ENCODE data around the gene FAM89B.
A peak's percentile ranks its signal among the peaks of the same experiment; 100 is the strongest.

Gene FAM89B

DNA sequence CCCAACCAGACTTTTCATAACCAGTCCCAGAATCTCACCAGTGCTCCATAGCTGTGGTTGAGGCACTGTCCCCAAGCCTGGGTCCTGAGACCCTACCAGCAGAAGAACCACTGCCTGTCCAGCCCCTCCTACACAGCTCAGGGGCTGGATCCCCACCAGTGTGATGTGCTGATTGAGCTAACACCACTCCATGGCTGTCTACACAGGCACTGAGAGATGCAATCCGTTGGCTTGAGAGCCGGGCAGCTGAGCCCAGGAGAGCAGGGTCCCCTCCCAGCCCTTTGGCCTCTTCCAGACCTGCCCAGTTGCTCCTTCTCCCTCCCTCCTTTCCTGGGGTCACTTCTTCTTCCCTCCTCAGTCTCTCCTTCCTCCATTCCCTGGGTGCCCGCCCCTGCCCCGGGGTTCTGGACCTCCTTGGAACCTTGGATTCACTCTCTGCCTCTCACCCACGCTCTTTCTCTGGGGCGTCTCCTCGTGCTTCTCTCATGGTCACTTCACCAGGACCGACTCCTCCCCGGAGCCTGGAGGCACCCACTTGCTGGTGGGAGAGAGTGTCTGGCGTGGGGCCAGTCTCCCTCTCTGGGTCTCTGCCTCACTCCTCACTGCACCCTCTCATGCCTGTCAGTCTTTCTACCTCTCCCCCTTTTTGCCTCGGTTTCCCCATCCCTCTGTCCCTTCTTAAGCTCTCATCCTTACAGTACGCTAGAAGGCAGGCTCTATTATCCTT, 48.2 kb upstream of the FAM89B start:
- H3K23ac ChIP-seq (ENCODE audit: low read depth, low read length, poor library complexity), result no peak overlapping the region
- H3K27me3 ChIP-seq (ENCODE audit: control insufficient read depth in 3 of 3, insufficient read depth in 3 of 3, low read depth in 1 of 3, low read length in 3 of 3), result peaks cover 0 to 4% (median 0%) of the 10 kb centered on the region in 3 experiments
- WGBS, 2 donors (ENCODE audit: extremely low coverage in 2 of 2, insufficient read length in 2 of 2, insufficient replicate concordance in 1 of 2), result no CpG with 5 or more reads among the region's 12 CpGs
- no peak overlapping the region for H3K4ac ChIP-seq (ENCODE audit: low read length)
- peaks cover 11 to 25% of the 10 kb centered on the region in 2 donors for H3K4me1 ChIP-seq (ENCODE audit: control insufficient read depth in 2 of 2, insufficient read depth in 1 of 2, low read depth in 1 of 2, low read length in 2 of 2)
- H3K14ac ChIP-seq (ENCODE audit: low read length), result peak overlapping the region; percentile 31
- no peak overlapping the region for H2BK5ac ChIP-seq (ENCODE audit: low read length)
- peak overlapping the region; percentile 86 for H2AK5ac ChIP-seq (ENCODE audit: low read depth, low read length)
- H3K4me2 ChIP-seq (ENCODE audit: insufficient read depth, low read length, poor library complexity, severe bottlenecking), result peak overlapping the region; percentile 62
- H4K91ac ChIP-seq (ENCODE audit: low read depth, low read length, poor library complexity), result no peak overlapping the region
- H3K9ac ChIP-seq (ENCODE audit: low read depth, low read length, poor library complexity), result peak overlapping the region; percentile 30
- peak overlapping the region; percentile 78 for H2AFZ ChIP-seq (ENCODE audit: low read length)
- peaks cover 18% of the 10 kb centered on the region for H3K79me1 ChIP-seq (ENCODE audit: low read depth, low read length)
- no peak overlapping the region for H2BK120ac ChIP-seq (ENCODE audit: low read depth, low read length)
- peak overlapping the region; percentile 90 for H2BK15ac ChIP-seq (ENCODE audit: low read length)
- peaks cover 17 to 19% of the 10 kb centered on the region in 2 donors for H3K36me3 ChIP-seq (replicated peaks in 1 of 2; ENCODE audit: control insufficient read depth in 2 of 2, insufficient read depth in 2 of 2, low read length in 2 of 2)
- H4K8ac ChIP-seq (ENCODE audit: low read depth, low read length), result no peak overlapping the region
- peak overlapping the region; percentile 46 to 71 for H3K4me3 ChIP-seq (ENCODE audit: low read length in 2 of 2)
- H3K9me3 ChIP-seq (replicated peaks in 1 of 2; ENCODE audit: control insufficient read depth in 2 of 2, insufficient read depth in 1 of 2, low read depth in 1 of 2, low read length in 2 of 2), result peaks cover 0 to 3% of the 10 kb centered on the region in 2 donors
- peak overlapping the region; percentile 75 for H2BK12ac ChIP-seq (ENCODE audit: low read length)
- no peak overlapping the region for H3K27ac ChIP-seq (replicated peaks; ENCODE audit: low read length)
- H3K18ac ChIP-seq (ENCODE audit: low read length), result peak overlapping the region; percentile 89
- DNase-seq (ENCODE audit: low spot score), result no peak

DNA sequence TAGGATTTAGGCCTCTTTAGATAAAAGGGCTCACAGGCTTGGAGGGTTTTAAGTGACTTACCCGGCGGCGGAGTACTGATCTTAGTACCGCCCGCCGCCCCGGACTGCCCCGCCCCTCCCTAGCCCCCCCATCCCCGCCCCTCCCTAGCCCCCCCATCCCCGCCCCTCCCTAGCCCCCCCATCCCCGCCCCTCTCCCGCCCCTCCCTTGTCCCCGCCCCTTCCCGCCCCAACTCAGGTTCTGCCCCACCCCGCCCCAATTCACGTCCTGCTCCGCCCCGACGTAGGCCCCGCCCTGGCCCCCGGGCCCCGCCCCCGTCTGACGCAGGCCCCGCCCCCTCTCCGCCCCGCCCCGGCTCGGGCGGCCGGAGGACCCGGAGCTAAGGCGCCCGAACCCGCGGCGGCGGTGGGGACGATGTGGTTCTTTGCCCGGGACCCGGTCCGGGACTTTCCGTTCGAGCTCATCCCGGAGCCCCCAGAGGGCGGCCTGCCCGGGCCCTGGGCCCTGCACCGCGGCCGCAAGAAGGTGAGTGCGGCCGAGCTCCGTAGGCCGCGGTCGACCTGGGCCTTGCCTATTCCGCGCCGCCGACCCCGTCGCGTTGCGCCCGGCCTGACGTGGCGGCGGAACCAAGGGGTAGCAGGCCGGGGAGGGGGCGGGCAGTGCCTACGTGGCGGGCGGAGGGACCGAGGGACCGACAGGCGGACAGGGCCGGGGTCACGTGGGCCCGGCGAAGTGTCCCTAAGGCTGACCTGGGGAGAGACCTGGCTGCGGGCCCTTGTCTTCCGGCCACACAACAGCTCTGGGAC, 47.4 kb upstream of the FAM89B start, which contains the start of gene SCYL1:
Gene SCYL1 (plus strand): TSS at position 343 of the 805 bp plus-strand sequence. CDS start 71 bp downstream, at position 414.
- Histone ChIP-seq H3K9me3 (replicated peaks in 1 of 2; ENCODE audit: control insufficient read depth in 2 of 2, insufficient read depth in 1 of 2, low read depth in 1 of 2, low read length in 2 of 2) (peaks cover 0 to 3% of the 10 kb centered on the region in 2 donors), H2BK5ac (ENCODE audit: low read length) (peak within 1 kb of the TSS; percentile 82), H3K79me1 (ENCODE audit: low read depth, low read length) (peaks cover 19% of the 10 kb centered on the region), H4K8ac (ENCODE audit: low read depth, low read length) (no peak within 1 kb of the TSS), H4K91ac (ENCODE audit: low read depth, low read length, poor library complexity) (no peak within 1 kb of the TSS), H3K27ac (replicated peaks; ENCODE audit: low read length) (no peak within 1 kb of the TSS), H3K4me1 (ENCODE audit: control insufficient read depth in 2 of 2, insufficient read depth in 1 of 2, low read depth in 1 of 2, low read length in 2 of 2) (peaks cover 11 to 31% of the 10 kb centered on the region in 2 donors), H3K4me3 (ENCODE audit: low read length in 2 of 2) (peak within 1 kb of the TSS; percentile 64 to 99), H3K18ac (ENCODE audit: low read length) (peak within 1 kb of the TSS; percentile 98), H3K27me3 (ENCODE audit: control insufficient read depth in 3 of 3, insufficient read depth in 3 of 3, low read depth in 1 of 3, low read length in 3 of 3) (peaks cover 0 to 4% (median 0%) of the 10 kb centered on the region in 3 experiments), H2AFZ (ENCODE audit: low read length) (peak within 1 kb of the TSS; percentile 94), H3K4me2 (ENCODE audit: insufficient read depth, low read length, poor library complexity, severe bottlenecking) (peak within 1 kb of the TSS; percentile 97), H3K9ac (ENCODE audit: low read depth, low read length, poor library complexity) (peak within 1 kb of the TSS; percentile 96), H2BK120ac (ENCODE audit: low read depth, low read length) (no peak within 1 kb of the TSS), H3K14ac (ENCODE audit: low read length) (peak within 1 kb of the TSS; percentile 100), H2BK12ac (ENCODE audit: low read length) (peak within 1 kb of the TSS; percentile 75), H3K23ac (ENCODE audit: low read depth, low read length, poor library complexity) (peak within 1 kb of the TSS; percentile 60), H3K4ac (ENCODE audit: low read length) (peak within 1 kb of the TSS; percentile 58), H3K36me3 (replicated peaks in 1 of 2; ENCODE audit: control insufficient read depth in 2 of 2, insufficient read depth in 2 of 2, low read length in 2 of 2) (peaks cover 22 to 24% of the 10 kb centered on the region in 2 donors), H2AK5ac (ENCODE audit: low read depth, low read length) (peak within 1 kb of the TSS; percentile 94), H2BK15ac (ENCODE audit: low read length) (peak within 1 kb of the TSS; percentile 92)
- peak; percentile 80 for DNase-seq (ENCODE audit: low spot score)
- no CpG with 5 or more reads among the region's 82 CpGs for WGBS, 2 donors (ENCODE audit: extremely low coverage in 2 of 2, insufficient read length in 2 of 2, insufficient replicate concordance in 1 of 2)

DNA sequence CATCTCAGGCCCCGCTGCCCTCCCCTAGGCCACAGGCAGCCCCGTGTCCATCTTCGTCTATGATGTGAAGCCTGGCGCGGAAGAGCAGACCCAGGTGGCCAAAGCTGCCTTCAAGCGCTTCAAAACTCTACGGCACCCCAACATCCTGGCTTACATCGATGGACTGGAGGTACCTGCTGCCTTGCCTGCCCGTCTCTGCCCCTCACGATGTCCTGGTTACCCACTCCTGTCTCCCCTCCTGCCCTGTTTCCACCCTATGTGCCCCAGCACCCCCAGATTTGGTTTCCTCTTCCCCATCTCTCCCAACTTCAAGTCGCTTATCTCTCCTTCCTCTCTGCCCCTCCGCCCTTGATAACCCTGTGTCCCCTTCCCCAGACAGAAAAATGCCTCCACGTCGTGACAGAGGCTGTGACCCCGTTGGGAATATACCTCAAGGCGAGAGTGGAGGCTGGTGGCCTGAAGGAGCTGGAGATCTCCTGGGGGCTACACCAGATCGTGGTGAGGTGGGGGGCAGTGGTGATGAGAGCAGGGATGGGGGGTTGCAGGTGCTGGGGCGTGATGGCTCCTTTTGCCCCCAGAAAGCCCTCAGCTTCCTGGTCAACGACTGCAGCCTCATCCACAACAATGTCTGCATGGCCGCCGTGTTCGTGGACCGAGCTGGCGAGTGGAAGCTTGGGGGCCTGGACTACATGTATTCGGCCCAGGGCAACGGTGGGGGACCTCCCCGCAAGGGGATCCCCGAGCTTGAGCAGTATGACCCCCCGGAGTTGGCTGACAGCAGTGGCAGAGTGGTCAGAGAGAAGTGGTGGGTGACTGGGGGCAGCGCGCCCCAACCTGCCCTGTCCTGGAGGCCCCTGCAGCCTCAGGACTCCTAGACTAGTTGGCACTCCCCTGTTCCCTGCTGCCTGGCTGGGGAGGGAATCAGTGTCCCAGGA, 46.5 kb upstream of the FAM89B start:
- Histone ChIP-seq H3K79me1 (ENCODE audit: low read depth, low read length) (peaks cover 19% of the 10 kb centered on the region), H2AFZ (ENCODE audit: low read length) (peak overlapping the region; percentile 94), H2BK12ac (ENCODE audit: low read length) (peak overlapping the region; percentile 58), H3K9me3 (replicated peaks in 1 of 2; ENCODE audit: control insufficient read depth in 2 of 2, insufficient read depth in 1 of 2, low read depth in 1 of 2, low read length in 2 of 2) (peaks cover 0 to 3% of the 10 kb centered on the region in 2 donors), H3K9ac (ENCODE audit: low read depth, low read length, poor library complexity) (peak overlapping the region; percentile 96), H3K4me2 (ENCODE audit: insufficient read depth, low read length, poor library complexity, severe bottlenecking) (peak overlapping the region; percentile 97), H2BK15ac (ENCODE audit: low read length) (peak overlapping the region; percentile 92), H4K8ac (ENCODE audit: low read depth, low read length) (no peak overlapping the region), H3K18ac (ENCODE audit: low read length) (peak overlapping the region; percentile 98), H3K14ac (ENCODE audit: low read length) (peak overlapping the region; percentile 100), H2BK5ac (ENCODE audit: low read length) (peak overlapping the region; percentile 82), H3K36me3 (replicated peaks in 1 of 2; ENCODE audit: control insufficient read depth in 2 of 2, insufficient read depth in 2 of 2, low read length in 2 of 2) (peaks cover 30 to 33% of the 10 kb centered on the region in 2 donors), H2AK5ac (ENCODE audit: low read depth, low read length) (peak overlapping the region; percentile 94), H3K4me1 (ENCODE audit: control insufficient read depth in 2 of 2, insufficient read depth in 1 of 2, low read depth in 1 of 2, low read length in 2 of 2) (peaks cover 11 to 31% of the 10 kb centered on the region in 2 donors), H3K4me3 (ENCODE audit: low read length in 2 of 2) (peak overlapping the region; percentile 64 to 99), H2BK120ac (ENCODE audit: low read depth, low read length) (no peak overlapping the region), H3K27ac (replicated peaks; ENCODE audit: low read length) (no peak overlapping the region), H3K4ac (ENCODE audit: low read length) (peak overlapping the region; percentile 58), H4K91ac (ENCODE audit: low read depth, low read length, poor library complexity) (no peak overlapping the region), H3K23ac (ENCODE audit: low read depth, low read length, poor library complexity) (peak overlapping the region; percentile 60), H3K27me3 (ENCODE audit: control insufficient read depth in 3 of 3, insufficient read depth in 3 of 3, low read depth in 1 of 3, low read length in 3 of 3) (peaks cover 0 to 4% (median 0%) of the 10 kb centered on the region in 3 experiments)
- DNase-seq (ENCODE audit: low spot score), result no peak
- no CpG with 5 or more reads among the region's 31 CpGs for WGBS, 2 donors (ENCODE audit: extremely low coverage in 2 of 2, insufficient read length in 2 of 2, insufficient replicate concordance in 1 of 2)
